Liver (tissue), 9 donors: ENCODE measurements around the gene SPOP. TPM values are rescaled to one million over a fixed set of nuclear protein-coding genes. Genes with fewer than 3 reads are reported as not detected.

Experiments
- DNase-seq: peaks from one replicate; pipeline ENCODE4 v3.0.0-alpha.2; 2017; ENCODE audit warnings: low spot score
- H3K27ac ChIP-seq, 2 donors: one replicate each; pipeline ENCODE4 v1.7.0; 2013; ENCODE audit warnings: inconsistent platforms in 2 of 2, low read length in 2 of 2, control low read depth in 1 of 2, low read depth in 1 of 2, mild to moderate bottlenecking in 1 of 2
- H3K27me3 ChIP-seq, 4 donors: one replicate each; pipeline versions ENCODE4 v1.6.1 to v1.7.0; 2013; ENCODE audit warnings: low read length in 3 of 4, inconsistent platforms in 1 of 4, mild to moderate bottlenecking in 1 of 4, moderate library complexity in 1 of 4; ENCODE audit not compliant: control insufficient read depth in 4 of 4, insufficient read depth in 4 of 4
- H3K36me3 ChIP-seq, 4 donors: one replicate each; pipeline versions ENCODE4 v1.6.1 to v1.7.0; 2013; ENCODE audit warnings: low read length in 3 of 4, mild to moderate bottlenecking in 3 of 4, low read depth in 1 of 4, moderate library complexity in 1 of 4; ENCODE audit not compliant: control insufficient read depth in 4 of 4, insufficient read depth in 3 of 4
- H3K4me1 ChIP-seq, 4 donors: one replicate each; pipeline versions ENCODE4 v1.6.1 to v1.7.0; 2013; ENCODE audit warnings: low read length in 3 of 4, mild to moderate bottlenecking in 3 of 4, moderate library complexity in 1 of 4; ENCODE audit not compliant: control insufficient read depth in 4 of 4, insufficient read depth in 4 of 4
- H3K4me3 ChIP-seq, 3 donors: one replicate each; pipeline versions ENCODE4 v1.6.1 to v1.7.0; 2013; ENCODE audit warnings: low read length in 3 of 3, control low read depth in 1 of 3, low read depth in 1 of 3, mild to moderate bottlenecking in 1 of 3
- H3K9ac ChIP-seq, 2 donors: one replicate each; pipeline ENCODE4 v1.7.0; 2013; ENCODE audit warnings: low read length in 2 of 2, mild to moderate bottlenecking in 2 of 2, moderate library complexity in 2 of 2, control low read depth in 1 of 2, low read depth in 1 of 2
- H3K9me3 ChIP-seq, 4 donors: one replicate each; pipeline versions ENCODE4 v1.6.1 to v1.7.0; 2013; ENCODE audit warnings: low read length in 3 of 4; ENCODE audit not compliant: control insufficient read depth in 4 of 4
- FOXA1 ChIP-seq: IDR thresholded peaks from 2 replicates; pipeline ENCODE4 v1.6.1; 2016; ENCODE audit warnings: antibody characterized with exemption
- HNF4G ChIP-seq: IDR thresholded peaks from 2 replicates; pipeline ENCODE4 v1.6.1; 2016; ENCODE audit warnings: antibody characterized with exemption
- RAD21 ChIP-seq, 2 donors: IDR thresholded peaks; 2 replicates each; pipeline ENCODE4 v1.6.1; 2016; ENCODE audit warnings: antibody characterized with exemption in 2 of 2, mild to moderate bottlenecking in 2 of 2
- REST ChIP-seq: IDR thresholded peaks from 2 replicates; pipeline ENCODE4 v1.6.1; 2016; ENCODE audit warnings: antibody characterized with exemption, mild to moderate bottlenecking
- RXRA ChIP-seq, 2 donors: IDR thresholded peaks; 2 replicates each; pipeline ENCODE4 v1.6.1; 2017 to 2018; ENCODE audit warnings: antibody characterized with exemption in 2 of 2, mild to moderate bottlenecking in 1 of 2
- SP1 ChIP-seq: IDR thresholded peaks from 2 replicates; pipeline ENCODE4 v1.6.1; 2018; ENCODE audit warnings: antibody characterized with exemption, mild to moderate bottlenecking
- YY1 ChIP-seq: IDR thresholded peaks from 2 replicates; pipeline ENCODE4 v1.6.1; 2016; ENCODE audit warnings: antibody characterized with exemption, mild to moderate bottlenecking
- ZBTB33 ChIP-seq: IDR thresholded peaks from 2 replicates; pipeline ENCODE4 v1.6.1; 2016; ENCODE audit warnings: antibody characterized with exemption
- WGBS: extraction: QIAGEN DNeasy Blood & Tissue Kit; methylation state at CpG from one replicate; pipeline ENCODE4 v1.1.7; 2013; 5-methylcytosine and 5-hydroxymethylcytosine counted together
- polyA plus RNA-seq, 2 donors: library from polyadenylated mRNA; stranded (reverse) in 1 of 2; unstranded in 1 of 2; fragments of 200-250 nt in 1 of 2; fragments of >200 nt in 1 of 2; fragmentation: Nextera tagmentation in 1 of 2; extraction: Ambion mirVana in 1 of 2; gene quantifications; one replicate each; pipeline versions ENCODE4 v1.2.1 to v1.2.3, GENCODE V29; 2013 to 2015
- total RNA-seq, 2 donors: library from RNA; depleted of rRNA; stranded (reverse); fragments of >200 nt; gene quantifications; one replicate each; pipeline ENCODE4 v1.2.3, GENCODE V29; 2014
- donor health status: healthy.
- donor health status: healthy.
- donor health status: healthy.
- donor health status: healthy.
- donor health status: healthy.

SPOP gene
- total and polyA plus RNA-seq, 4 donors: 21.6 to 50.8 (median 42.4) TPM

GRCh38 chr17:49624896-49625295 is 53.0 kb downstream of the SPOP start:
- peaks cover 4 to 18% (median 9%) of the 10 kb centered on the region in 4 donors for H3K4me1 ChIP-seq
- 90% methylated on average over 3 of the region's 3 CpGs for WGBS
- DNase-seq: no peak
- peaks cover 3 to 19% (median 16%) of the 10 kb centered on the region in 4 donors for H3K36me3 ChIP-seq
- H3K9me3 ChIP-seq: no peaks in the 10 kb centered on the region
- H3K4me3 ChIP-seq: no peak overlapping the region
- TF ChIP-seq YY1: no peak
- TF ChIP-seq RXRA (IDR thresholded peaks at IDR 0.05): no peak
- no peak for TF ChIP-seq HNF4G
- H3K27ac ChIP-seq: no peak overlapping the region
- no peaks in the 10 kb centered on the region for H3K27me3 ChIP-seq
- no peak overlapping the region for H3K9ac ChIP-seq

- TF ChIP-seq SP1: no peak
- no peak overlapping the region for H3K9ac ChIP-seq
- WGBS: 77% methylated on average over 2 of the region's 2 CpGs
- no peaks in the 10 kb centered on the region for H3K4me1 ChIP-seq
- H3K36me3 ChIP-seq: peaks cover 3 to 36% (median 29%) of the 10 kb centered on the region in 4 donors
- no peak overlapping the region for H3K4me3 ChIP-seq
- H3K27ac ChIP-seq: no peak overlapping the region
- no peaks in the 10 kb centered on the region for H3K9me3 ChIP-seq
- DNase-seq: no peak
- no peaks in the 10 kb centered on the region for H3K27me3 ChIP-seq
Measured at GRCh38 chr17:49621946-49622529, 55.9 kb downstream of the SPOP start.

- no peak overlapping the region for H3K4me3 ChIP-seq
- H3K27ac ChIP-seq: no peak overlapping the region
- no peaks in the 10 kb centered on the region for H3K9me3 ChIP-seq
- no peak for TF ChIP-seq ZBTB33
- TF ChIP-seq RAD21 (IDR thresholded peaks at IDR 0.05): no peak
- TF ChIP-seq FOXA1: no peak
- no peak for TF ChIP-seq RXRA (IDR thresholded peaks at IDR 0.05)
- TF ChIP-seq SP1: no peak
- no peak for TF ChIP-seq REST
- no peak for TF ChIP-seq HNF4G
- no peak overlapping the region for H3K9ac ChIP-seq
- no peak for DNase-seq
- peaks cover 6 to 36% (median 29%) of the 10 kb centered on the region in 4 donors for H3K36me3 ChIP-seq
- no peaks in the 10 kb centered on the region for H3K27me3 ChIP-seq
- no peaks in the 10 kb centered on the region for H3K4me1 ChIP-seq
Measured at GRCh38 chr17:49621420-49621819, 56.5 kb downstream of the SPOP start.
